HepG2 (cell line): ENCODE measurements around the gene MYO5A. TPM values are rescaled to one million over a fixed set of nuclear protein-coding genes. Genes with fewer than 3 reads are reported as not detected.

Source experiments
- ATAC-seq: fragments of 200-7000 bp; cut with Tn5 transposase; 3 replicates; pipeline ENCODE4 v1.9.1; 2020; ENCODE audit warnings: mild to moderate bottlenecking, moderate library complexity
- BruUV-seq: library from RNA; stranded (reverse); fragments of 400-500 nt; replicated peaks from 2 replicates; lab custom pipeline; 2021; lab: Mats Ljungman, UMichigan
- CTCF ChIA-PET: fragments of 300-600 bp; formaldehyde crosslinking; extraction: SDS; loops from one replicate; lab custom pipeline; 2021; ENCODE audit warnings: low total read pairs, inconsistent platforms, low intra/inter-chr PET ratio; lab: Yijun Ruan, JAX
- POLR2A ChIA-PET: fragments of 350-600 bp; sonication (Branson Sonifier 250); formaldehyde crosslinking; loops from one replicate; lab custom pipeline; 2020; ENCODE audit warnings: antibody characterized with exemption, inconsistent platforms; lab: Yijun Ruan, JAX
- DNase-seq: peaks from one replicate; pipeline ENCODE4 v3.0.0-alpha.2; 2015; ENCODE audit warnings: low spot score
- FAIRE-seq: peaks from 3 replicates; lab custom pipeline; 2011; peaks lifted over from hg19 to GRCh38; lab: Jason Lieb, UNC
- H2AFZ ChIP-seq: one replicate; pipeline ENCODE4 v1.6.1; 2011; ENCODE audit warnings: low read length, inconsistent platforms
- H3K27ac ChIP-seq: fragments of 300-600 bp; 3 replicates; pipeline ENCODE4 v1.8.0; 2011; ENCODE audit warnings: mixed run types, mild to moderate bottlenecking, mixed read lengths, low read length, inconsistent platforms; ENCODE audit not compliant: insufficient read depth; ENCODE audit errors: extremely low read length
- H3K27me3 ChIP-seq, 2 experiments: fragments of 200-600 bp in 1 of 2; 2 replicates in 1 of 2; 3 replicates in 1 of 2; pipeline versions ENCODE4 v1.6.0 to v1.8.0; 2011; ENCODE audit warnings: low read length in 2 of 2, mild to moderate bottlenecking in 2 of 2, moderate library complexity in 2 of 2, inconsistent platforms in 1 of 2; ENCODE audit not compliant: insufficient read depth in 2 of 2, control insufficient read depth in 1 of 2
- H3K36me3 ChIP-seq, 2 experiments: fragments of 200-600 bp in 1 of 2; replicated peaks in 1 of 2; 2 replicates in 1 of 2; 3 replicates in 1 of 2; pipeline versions ENCODE4 v1.5.1 to v1.8.0; 2011; ENCODE audit warnings: low read length in 2 of 2, inconsistent platforms in 1 of 2; ENCODE audit not compliant: insufficient read depth in 2 of 2, control insufficient read depth in 1 of 2
- H3K4me1 ChIP-seq: 2 replicates; pipeline ENCODE4 v1.5.1; 2012; ENCODE audit warnings: low read length, inconsistent platforms; ENCODE audit not compliant: insufficient read depth
- H3K4me2 ChIP-seq: 2 replicates; pipeline ENCODE4 v1.6.0; 2011; ENCODE audit warnings: low read depth, low read length, inconsistent platforms
- H3K4me3 ChIP-seq, 3 experiments: fragments of 200-600 bp in 1 of 3; sonication (generic), shearing (Covaris generic) in 1 of 3; replicated peaks in 1 of 3; 2 replicates each; pipeline ENCODE4 v1.5.1; 2011 to 2016; ENCODE audit warnings: low read length in 3 of 3, inconsistent platforms in 2 of 3, low read depth in 2 of 3, mild to moderate bottlenecking in 2 of 3, control low read depth in 1 of 3, mixed read lengths in 1 of 3; ENCODE audit not compliant: insufficient read depth in 1 of 3
- H3K79me2 ChIP-seq: one replicate; pipeline ENCODE4 v1.6.1; 2011; ENCODE audit warnings: low read length, inconsistent platforms; ENCODE audit not compliant: insufficient read depth
- H3K9ac ChIP-seq: 2 replicates; pipeline ENCODE4 v1.6.0; 2011; ENCODE audit warnings: mild to moderate bottlenecking, low read depth, low read length, inconsistent platforms; ENCODE audit not compliant: insufficient read depth
- H3K9me3 ChIP-seq: 2 replicates; pipeline ENCODE4 v1.5.1; 2012; ENCODE audit warnings: mild to moderate bottlenecking, low read length
- H4K20me1 ChIP-seq: 2 replicates; pipeline ENCODE4 v1.6.0; 2011; ENCODE audit warnings: inconsistent platforms, mild to moderate bottlenecking, low read length, moderate library complexity; ENCODE audit not compliant: insufficient read depth
- AHR ChIP-seq: IDR thresholded peaks from 2 replicates; pipeline ENCODE4 v1.6.1; 2018; ENCODE audit warnings: missing genetic modification reagents, missing compliant biosample characterization
- ASH2L ChIP-seq: fragments of 300-600, 200-600 bp; sonication (generic); IDR thresholded peaks from 2 replicates; pipeline ENCODE4 v1.7.0; 2017; ENCODE audit warnings: low read depth, mild to moderate bottlenecking, moderate library complexity, mixed read lengths, low read length; ENCODE audit not compliant: insufficient read length
- ATAD3A ChIP-seq: sonication (generic); formaldehyde crosslinking; IDR thresholded peaks from 2 replicates; pipeline ENCODE4 v1.4.0; 2020; ENCODE audit warnings: missing genetic modification reagents
- CEBPG ChIP-seq: IDR thresholded peaks from 2 replicates; pipeline ENCODE4 v1.6.1; 2016
- ELF4 ChIP-seq: sonication (generic); formaldehyde crosslinking; IDR thresholded peaks from 2 replicates; pipeline ENCODE4 v1.5.0; 2020; ENCODE audit warnings: missing genetic modification reagents, mild to moderate bottlenecking, moderate library complexity, borderline replicate concordance
- FOXC1 ChIP-seq: sonication (generic); formaldehyde crosslinking; IDR thresholded peaks from 2 replicates; pipeline ENCODE4 v1.8.0; 2022; ENCODE audit warnings: mild to moderate bottlenecking, missing genetic modification reagents, borderline replicate concordance
- GPN1 ChIP-seq: sonication (generic); formaldehyde crosslinking; IDR thresholded peaks from 2 replicates; pipeline ENCODE4 v1.5.1; 2020; ENCODE audit warnings: missing genetic modification reagents, borderline replicate concordance
- HHEX ChIP-seq: IDR thresholded peaks from 2 replicates; pipeline ENCODE4 v1.6.1; 2016; ENCODE audit warnings: control low read depth
- KLF13 ChIP-seq: sonication (generic); formaldehyde crosslinking; IDR thresholded peaks from 2 replicates; pipeline ENCODE4 v1.4.0; 2020; ENCODE audit warnings: mild to moderate bottlenecking, missing genetic modification reagents
- MBD4 ChIP-seq: IDR thresholded peaks from 2 replicates; pipeline ENCODE4 v1.6.1; 2012; ENCODE audit warnings: low read length, inconsistent platforms, borderline replicate concordance
- REL ChIP-seq: sonication (generic); formaldehyde crosslinking; conservative IDR thresholded peaks from 2 replicates; pipeline ENCODE4 v1.8.0; 2022; ENCODE audit warnings: mild to moderate bottlenecking, missing genetic modification reagents, moderate library complexity
- TRIM22 ChIP-seq: fragments of 450-650 bp; IDR thresholded peaks from 2 replicates; pipeline ENCODE4 v1.6.1; 2017
- ZNF296 ChIP-seq: sonication (generic); formaldehyde crosslinking; conservative IDR thresholded peaks from 2 replicates; pipeline ENCODE4 v1.5.0; 2020; ENCODE audit warnings: mild to moderate bottlenecking, missing genetic modification reagents
- WGBS: methylation state at CpG from one replicate; pipeline ENCODE4 v1.1.6; 2017; ENCODE audit warnings: low lambda C conversion rate; 5-methylcytosine and 5-hydroxymethylcytosine counted together
- in situ Hi-C: cut with HindIII; loops from 2 replicates; pipeline ENCODE4 v1.10.0; 2017; ENCODE audit warnings: low pct_unique_long_range_greater_than_20kb; ENCODE audit not compliant: extremely low pct_ligation_motif_present
- intact Hi-C: fragments of 100-400 bp; cut with micrococcal nuclease; formaldehyde crosslinking; loops from one replicate; pipeline ENCODE4 v1.10.0; 2022; ENCODE audit not compliant: unreplicated experiment
- polyA plus RNA-seq, 8 experiments: library from polyadenylated mRNA; depleted of rRNA in 3 of 8; stranded (reverse) in 7 of 8; unstranded in 1 of 8; fragments of >200 nt; fragmentation: Illumina TruSeq in 4 of 8; extraction: Trizol in 4 of 8; gene quantifications; 2 replicates each; pipeline versions ENCODE4 v1.2.1 to v1.2.3, GENCODE V29; 2011 to 2016; ENCODE audit warnings: low read depth in 4 of 8, missing spikeins in 1 of 8, mixed read lengths in 1 of 8; ENCODE audit not compliant: insufficient read depth in 1 of 8
- total RNA-seq, 5 experiments: library from RNA; depleted of rRNA; stranded (reverse); fragments of >200 nt; fragmentation: Illumina TruSeq; extraction: Trizol; gene quantifications; 2 replicates each; pipeline ENCODE4 v1.2.3, GENCODE V29; 2016; ENCODE audit warnings: low read depth in 1 of 5
- TF ChIP-seq, protein P1 (sequence below): sonication (generic); formaldehyde crosslinking; conservative IDR thresholded peaks from 2 replicates; pipeline ENCODE4 v1.8.1; 2023; ENCODE audit warnings: missing genetic modification reagents
- TF ChIP-seq, protein P2 (sequence below): sonication (generic); formaldehyde crosslinking; IDR thresholded peaks from 2 replicates; pipeline ENCODE4 v1.5.1; 2020; ENCODE audit warnings: mild to moderate bottlenecking, missing genetic modification reagents
- TF ChIP-seq, protein P3 (sequence below): sonication (generic); formaldehyde crosslinking; IDR thresholded peaks from 2 replicates; pipeline ENCODE4 v1.4.0; 2020; ENCODE audit warnings: mild to moderate bottlenecking, missing genetic modification reagents, borderline replicate concordance

MYO5A gene
- total and polyA plus RNA-seq, 2 of the 13 experiments (the other 11 are each of a cell fraction or from before 2014, with no cell fraction given) = 2.8 to 4.8 TPM

- WGBS = 85% methylated on average over 3 of the region's 3 CpGs
- no peak for DNase-seq
- POLR2A ChIA-PET = no interaction called here
Observed at GRCh38 chr15:52368402-52368801, 160.3 kb downstream of the MYO5A start.

More at GRCh38 chr15:52368402-52368801, 160.3 kb downstream of the MYO5A start:
- no peaks in the 10 kb centered on the region for H3K36me3 ChIP-seq
- intact Hi-C loops = no loop called here
- H3K9me3 ChIP-seq = no peaks in the 10 kb centered on the region
- no peak for FAIRE-seq
- no TSS peak for BruUV-seq
- no peak overlapping the region for H3K27ac ChIP-seq
- H4K20me1 ChIP-seq = no peaks in the 10 kb centered on the region
- no peak for ATAC-seq
- TF ChIP-seq, protein P1, sequence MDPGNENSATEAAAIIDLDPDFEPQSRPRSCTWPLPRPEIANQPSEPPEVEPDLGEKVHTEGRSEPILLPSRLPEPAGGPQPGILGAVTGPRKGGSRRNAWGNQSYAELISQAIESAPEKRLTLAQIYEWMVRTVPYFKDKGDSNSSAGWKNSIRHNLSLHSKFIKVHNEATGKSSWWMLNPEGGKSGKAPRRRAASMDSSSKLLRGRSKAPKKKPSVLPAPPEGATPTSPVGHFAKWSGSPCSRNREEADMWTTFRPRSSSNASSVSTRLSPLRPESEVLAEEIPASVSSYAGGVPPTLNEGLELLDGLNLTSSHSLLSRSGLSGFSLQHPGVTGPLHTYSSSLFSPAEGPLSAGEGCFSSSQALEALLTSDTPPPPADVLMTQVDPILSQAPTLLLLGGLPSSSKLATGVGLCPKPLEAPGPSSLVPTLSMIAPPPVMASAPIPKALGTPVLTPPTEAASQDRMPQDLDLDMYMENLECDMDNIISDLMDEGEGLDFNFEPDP (CRISPR knock-in tag) = no peak
- no peak for TF ChIP-seq TRIM22
- no peak for TF ChIP-seq ATAD3A (CRISPR knock-in tag)
- no peak for TF ChIP-seq ELF4 (CRISPR knock-in tag)
- no peak for TF ChIP-seq GPN1
- TF ChIP-seq, protein P2, sequence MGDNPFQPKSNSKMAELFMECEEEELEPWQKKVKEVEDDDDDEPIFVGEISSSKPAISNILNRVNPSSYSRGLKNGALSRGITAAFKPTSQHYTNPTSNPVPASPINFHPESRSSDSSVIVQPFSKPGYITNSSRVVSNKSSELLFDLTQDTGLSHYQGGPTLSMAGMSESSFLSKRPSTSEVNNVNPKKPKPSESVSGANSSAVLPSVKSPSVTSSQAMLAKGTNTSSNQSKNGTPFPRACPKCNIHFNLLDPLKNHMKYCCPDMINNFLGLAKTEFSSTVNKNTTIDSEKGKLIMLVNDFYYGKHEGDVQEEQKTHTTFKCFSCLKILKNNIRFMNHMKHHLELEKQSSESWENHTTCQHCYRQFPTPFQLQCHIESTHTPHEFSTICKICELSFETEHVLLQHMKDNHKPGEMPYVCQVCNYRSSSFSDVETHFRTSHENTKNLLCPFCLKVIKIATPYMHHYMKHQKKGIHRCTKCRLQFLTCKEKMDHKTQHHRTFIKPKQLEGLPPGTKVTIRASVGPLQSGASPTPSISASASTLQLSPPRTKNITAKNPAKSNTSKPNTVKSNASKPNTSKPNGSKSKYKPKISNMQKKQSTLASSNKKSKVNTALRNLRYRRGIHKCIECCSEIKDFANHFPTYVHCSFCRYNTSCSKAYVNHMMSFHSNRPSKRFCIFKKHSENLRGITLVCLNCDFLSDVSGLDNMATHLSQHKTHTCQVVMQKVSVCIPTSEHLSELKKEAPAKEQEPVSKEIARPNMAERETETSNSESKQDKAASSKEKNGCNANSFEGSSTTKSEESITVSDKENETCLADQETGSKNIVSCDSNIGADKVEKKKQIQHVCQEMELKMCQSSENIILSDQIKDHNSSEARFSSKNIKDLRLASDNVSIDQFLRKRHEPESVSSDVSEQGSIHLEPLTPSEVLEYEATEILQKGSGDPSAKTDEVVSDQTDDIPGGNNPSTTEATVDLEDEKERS = no peak
- no peak for TF ChIP-seq AHR (CRISPR knock-in tag)
- TF ChIP-seq, protein P3, sequence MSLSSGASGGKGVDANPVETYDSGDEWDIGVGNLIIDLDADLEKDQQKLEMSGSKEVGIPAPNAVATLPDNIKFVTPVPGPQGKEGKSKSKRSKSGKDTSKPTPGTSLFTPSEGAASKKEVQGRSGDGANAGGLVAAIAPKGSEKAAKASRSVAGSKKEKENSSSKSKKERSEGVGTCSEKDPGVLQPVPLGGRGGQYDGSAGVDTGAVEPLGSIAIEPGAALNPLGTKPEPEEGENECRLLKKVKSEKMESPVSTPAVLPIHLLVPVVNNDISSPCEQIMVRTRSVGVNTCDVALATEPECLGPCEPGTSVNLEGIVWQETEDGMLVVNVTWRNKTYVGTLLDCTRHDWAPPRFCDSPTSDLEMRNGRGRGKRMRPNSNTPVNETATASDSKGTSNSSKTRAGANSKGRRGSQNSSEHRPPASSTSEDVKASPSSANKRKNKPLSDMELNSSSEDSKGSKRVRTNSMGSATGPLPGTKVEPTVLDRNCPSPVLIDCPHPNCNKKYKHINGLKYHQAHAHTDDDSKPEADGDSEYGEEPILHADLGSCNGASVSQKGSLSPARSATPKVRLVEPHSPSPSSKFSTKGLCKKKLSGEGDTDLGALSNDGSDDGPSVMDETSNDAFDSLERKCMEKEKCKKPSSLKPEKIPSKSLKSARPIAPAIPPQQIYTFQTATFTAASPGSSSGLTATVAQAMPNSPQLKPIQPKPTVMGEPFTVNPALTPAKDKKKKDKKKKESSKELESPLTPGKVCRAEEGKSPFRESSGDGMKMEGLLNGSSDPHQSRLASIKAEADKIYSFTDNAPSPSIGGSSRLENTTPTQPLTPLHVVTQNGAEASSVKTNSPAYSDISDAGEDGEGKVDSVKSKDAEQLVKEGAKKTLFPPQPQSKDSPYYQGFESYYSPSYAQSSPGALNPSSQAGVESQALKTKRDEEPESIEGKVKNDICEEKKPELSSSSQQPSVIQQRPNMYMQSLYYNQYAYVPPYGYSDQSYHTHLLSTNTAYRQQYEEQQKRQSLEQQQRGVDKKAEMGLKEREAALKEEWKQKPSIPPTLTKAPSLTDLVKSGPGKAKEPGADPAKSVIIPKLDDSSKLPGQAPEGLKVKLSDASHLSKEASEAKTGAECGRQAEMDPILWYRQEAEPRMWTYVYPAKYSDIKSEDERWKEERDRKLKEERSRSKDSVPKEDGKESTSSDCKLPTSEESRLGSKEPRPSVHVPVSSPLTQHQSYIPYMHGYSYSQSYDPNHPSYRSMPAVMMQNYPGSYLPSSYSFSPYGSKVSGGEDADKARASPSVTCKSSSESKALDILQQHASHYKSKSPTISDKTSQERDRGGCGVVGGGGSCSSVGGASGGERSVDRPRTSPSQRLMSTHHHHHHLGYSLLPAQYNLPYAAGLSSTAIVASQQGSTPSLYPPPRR = no peak
- TF ChIP-seq MBD4 = no peak
- TF ChIP-seq ASH2L = no peak
- TF ChIP-seq ZNF296 = no peak
- no peak for TF ChIP-seq CEBPG (CRISPR knock-in tag)
- TF ChIP-seq HHEX (CRISPR knock-in tag) = no peak
- no peak for TF ChIP-seq KLF13 (CRISPR knock-in tag)
- no peak for TF ChIP-seq FOXC1 (CRISPR knock-in tag)
- TF ChIP-seq REL (CRISPR knock-in tag) = no peak
- H3K79me2 ChIP-seq = no peaks in the 10 kb centered on the region
- no peaks in the 10 kb centered on the region for H3K4me1 ChIP-seq
- H2AFZ ChIP-seq = no peak overlapping the region
- H3K4me3 ChIP-seq = no peak overlapping the region
- CTCF ChIA-PET = no interaction called here
- no peaks in the 10 kb centered on the region for H3K27me3 ChIP-seq
- in situ Hi-C loops = no loop called here
- no peak overlapping the region for H3K9ac ChIP-seq
- no peak overlapping the region for H3K4me2 ChIP-seq
